22Rv1 (cell line): ENCODE data around the gene HLF.

Source experiments
- ZFX ChIP-seq: fragments of 450-650 bp; IDR thresholded peaks from 2 replicates; pipeline ENCODE4 v1.6.1; 2017; ENCODE audit warnings: antibody characterized with exemption, borderline replicate concordance
- TF ChIP-seq, protein P1 (sequence below): fragments of 450-650 bp; IDR thresholded peaks from 2 replicates; pipeline ENCODE4 v1.5.1; 2017; ENCODE audit warnings: mild to moderate bottlenecking

- TF ChIP-seq, protein P1, sequence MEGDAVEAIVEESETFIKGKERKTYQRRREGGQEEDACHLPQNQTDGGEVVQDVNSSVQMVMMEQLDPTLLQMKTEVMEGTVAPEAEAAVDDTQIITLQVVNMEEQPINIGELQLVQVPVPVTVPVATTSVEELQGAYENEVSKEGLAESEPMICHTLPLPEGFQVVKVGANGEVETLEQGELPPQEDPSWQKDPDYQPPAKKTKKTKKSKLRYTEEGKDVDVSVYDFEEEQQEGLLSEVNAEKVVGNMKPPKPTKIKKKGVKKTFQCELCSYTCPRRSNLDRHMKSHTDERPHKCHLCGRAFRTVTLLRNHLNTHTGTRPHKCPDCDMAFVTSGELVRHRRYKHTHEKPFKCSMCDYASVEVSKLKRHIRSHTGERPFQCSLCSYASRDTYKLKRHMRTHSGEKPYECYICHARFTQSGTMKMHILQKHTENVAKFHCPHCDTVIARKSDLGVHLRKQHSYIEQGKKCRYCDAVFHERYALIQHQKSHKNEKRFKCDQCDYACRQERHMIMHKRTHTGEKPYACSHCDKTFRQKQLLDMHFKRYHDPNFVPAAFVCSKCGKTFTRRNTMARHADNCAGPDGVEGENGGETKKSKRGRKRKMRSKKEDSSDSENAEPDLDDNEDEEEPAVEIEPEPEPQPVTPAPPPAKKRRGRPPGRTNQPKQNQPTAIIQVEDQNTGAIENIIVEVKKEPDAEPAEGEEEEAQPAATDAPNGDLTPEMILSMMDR: no peak
- no peak for TF ChIP-seq ZFX
These were observed 76.7 kb downstream of the HLF start for GRCh38 chr17:55341432-55341831.
